ENCODE results near the gene SAFB. TPM values are rescaled to one million over a fixed set of nuclear protein-coding genes. Genes with fewer than 3 reads are reported as not detected.

Gene SAFB
- total RNA-seq, 1 experiment from 2014 or later = 143 TPM

DNA sequence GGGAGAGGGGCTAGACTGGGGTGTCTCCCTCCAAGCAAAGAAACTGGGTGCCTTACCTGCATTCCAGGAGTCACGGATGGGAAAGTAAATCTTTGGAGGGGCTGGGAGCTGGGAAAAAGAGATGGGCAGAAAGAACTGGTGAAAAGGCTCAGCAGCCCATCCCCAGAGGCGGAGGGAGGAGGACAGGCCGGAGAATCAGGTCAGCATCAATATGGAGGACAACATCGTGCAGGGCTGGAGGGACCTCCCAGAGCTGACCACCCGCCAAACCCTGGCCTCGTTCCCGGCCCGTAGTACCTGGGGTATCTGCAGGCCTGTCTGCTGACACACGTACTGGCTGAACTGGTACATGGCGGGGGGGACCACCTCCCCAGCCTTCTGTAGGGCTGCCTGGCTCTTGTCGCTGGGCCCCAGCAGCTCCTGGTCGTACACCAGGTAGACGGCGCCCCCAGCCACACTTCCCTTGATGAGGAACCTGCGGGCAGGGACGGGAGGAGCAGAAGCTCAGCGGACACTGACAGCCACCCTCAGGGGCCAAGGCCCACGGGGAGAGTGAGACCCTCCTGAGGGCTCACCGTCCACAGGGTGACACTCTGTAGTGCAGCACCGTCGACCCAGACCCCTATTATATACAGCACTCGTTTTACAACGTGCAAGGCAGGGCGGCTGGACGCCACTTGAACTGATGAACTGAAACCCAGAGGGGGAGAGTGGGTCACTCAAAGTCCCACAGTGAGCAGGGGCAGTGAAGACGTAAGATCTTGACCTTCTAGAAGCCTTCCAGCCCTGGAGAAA is 56.6 kb downstream of the SAFB start:
- Histone ChIP-seq H3K4me3 (replicated peaks in 1 of 2; ENCODE audit: low read depth in 1 of 2, low read length in 2 of 2) (peak overlapping the region; percentile 84 to 99), H3K9me3 (ENCODE audit: control insufficient read depth in 1 of 2, insufficient read depth in 1 of 2, low read depth in 1 of 2, low read length in 2 of 2) (no peaks in the 10 kb centered on the region), H3K4me2 (ENCODE audit: low read length) (peak overlapping the region; percentile 95), H3K27me3 (ENCODE audit: insufficient read depth, low read length) (no peaks in the 10 kb centered on the region), H2AFZ (ENCODE audit: low read depth, low read length, poor library complexity, severe bottlenecking) (no peak overlapping the region), H3K36me3 (ENCODE audit: control insufficient read depth in 1 of 2, insufficient read depth in 2 of 2, low read length in 2 of 2) (no peaks in the 10 kb centered on the region), H4K20me1 (ENCODE audit: insufficient read depth) (no peaks in the 10 kb centered on the region), H3K9me2 (ENCODE audit: insufficient read depth) (no peaks in the 10 kb centered on the region), H3K27ac (ENCODE audit: low read depth, low read length) (peak overlapping the region; percentile 69), H3K9ac (ENCODE audit: low read length) (peak overlapping the region; percentile 96), H3K79me2 (ENCODE audit: insufficient read depth, low read length) (peaks cover 12% of the 10 kb centered on the region), H3K4me1 (ENCODE audit: control insufficient read depth in 1 of 2, insufficient read depth in 2 of 2, low read length in 2 of 2) (peaks cover 5 to 17% of the 10 kb centered on the region in 2 experiments; a peak in 2 of 4 replicates)
- POLR2A ChIA-PET = interaction anchor here (0.5 kb wide), 1 partner anchor 23 kb away, joined by 4 read pairs; no protein-coding TSS in a partner anchor
- DNase-seq (ENCODE audit: low read depth, low spot score) (no peak), ATAC-seq (no peak)
- intact Hi-C loops (cut with micrococcal nuclease) = loop anchor here (1.0 to 2.0 kb wide), 2 partner anchors 41 to 111 kb away; partner anchors contain the start of genes CATSPERD, DUS3L and LONP1
- RAD21 ChIA-PET (ENCODE audit: low non-redundant PET in 1 of 2, low total read pairs in 2 of 2, uncharacterized antibody in 2 of 2, unreplicated experiment in 2 of 2) = no interaction called here
- no peak for TF ChIP-seq ZFX (IDR thresholded peaks at IDR 0.05)
- no peak for TF ChIP-seq CEBPB (IDR thresholded peaks at IDR 0.05; ENCODE audit: low read depth)
- TF ChIP-seq TCF7L2 (IDR thresholded peaks at IDR 0.05; ENCODE audit: borderline replicate concordance, extremely low read depth, insufficient read depth, insufficient read length) = no peak
- no peak for TF ChIP-seq CBX3 (IDR thresholded peaks at IDR 0.05; ENCODE audit: low read depth)
- TF ChIP-seq, protein P1, sequence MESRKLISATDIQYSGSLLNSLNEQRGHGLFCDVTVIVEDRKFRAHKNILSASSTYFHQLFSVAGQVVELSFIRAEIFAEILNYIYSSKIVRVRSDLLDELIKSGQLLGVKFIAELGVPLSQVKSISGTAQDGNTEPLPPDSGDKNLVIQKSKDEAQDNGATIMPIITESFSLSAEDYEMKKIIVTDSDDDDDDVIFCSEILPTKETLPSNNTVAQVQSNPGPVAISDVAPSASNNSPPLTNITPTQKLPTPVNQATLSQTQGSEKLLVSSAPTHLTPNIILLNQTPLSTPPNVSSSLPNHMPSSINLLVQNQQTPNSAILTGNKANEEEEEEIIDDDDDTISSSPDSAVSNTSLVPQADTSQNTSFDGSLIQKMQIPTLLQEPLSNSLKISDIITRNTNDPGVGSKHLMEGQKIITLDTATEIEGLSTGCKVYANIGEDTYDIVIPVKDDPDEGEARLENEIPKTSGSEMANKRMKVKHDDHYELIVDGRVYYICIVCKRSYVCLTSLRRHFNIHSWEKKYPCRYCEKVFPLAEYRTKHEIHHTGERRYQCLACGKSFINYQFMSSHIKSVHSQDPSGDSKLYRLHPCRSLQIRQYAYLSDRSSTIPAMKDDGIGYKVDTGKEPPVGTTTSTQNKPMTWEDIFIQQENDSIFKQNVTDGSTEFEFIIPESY (IDR thresholded peaks at IDR 0.05; ENCODE audit: extremely low read depth, insufficient replicate concordance, low read length) = no peak
- no peak for TF ChIP-seq SIN3A (IDR thresholded peaks at IDR 0.05; ENCODE audit: low read depth)
- CTCF ChIA-PET = interaction anchor here (1.0 kb wide), 1 partner anchor 10 kb away, joined by 4 read pairs; the partner anchor contains the start of gene RPL36
- BruUV-seq (replicated peaks) = no TSS peak
